DND-41 (cell line): ENCODE results near the gene KRTAP5-6.

Experiments
- ATAC-seq: fragments of 200-7000 bp; cut with Tn5 transposase; 3 replicates; pipeline ENCODE4 v1.9.1; 2021; ENCODE audit warnings: low read depth; ENCODE audit not compliant: insufficient read depth
- DNase-seq: peaks from one replicate; pipeline ENCODE4 v3.0.0-alpha.2; 2020
- H2AFZ ChIP-seq: 2 replicates; pipeline ENCODE4 v1.6.0; 2012; ENCODE audit warnings: low read depth, low read length
- H3K27ac ChIP-seq: 2 replicates; pipeline ENCODE4 v1.5.1; 2012; ENCODE audit warnings: low read length, inconsistent platforms
- H3K27me3 ChIP-seq: fragments of 200-600 bp; sonication (generic); 2 replicates; pipeline ENCODE4 v1.6.0; 2012; ENCODE audit warnings: low read length, mild to moderate bottlenecking, inconsistent platforms; ENCODE audit not compliant: insufficient read depth, poor library complexity
- H3K36me3 ChIP-seq: 2 replicates; pipeline ENCODE4 v1.5.1; 2012; ENCODE audit warnings: low read length, inconsistent platforms; ENCODE audit not compliant: insufficient read depth
- H3K4me1 ChIP-seq: 2 replicates; pipeline ENCODE4 v1.5.1; 2012; ENCODE audit warnings: mild to moderate bottlenecking, low read length; ENCODE audit not compliant: insufficient read depth
- H3K4me2 ChIP-seq: 2 replicates; pipeline ENCODE4 v1.6.0; 2012; ENCODE audit warnings: mild to moderate bottlenecking, moderate library complexity, low read length, inconsistent platforms; ENCODE audit not compliant: insufficient read depth
- H3K4me3 ChIP-seq, 2 experiments: fragments of 200-600 bp in 1 of 2; shearing (Covaris generic) in 1 of 2; 2 replicates each; pipeline ENCODE4 v1.5.1; 2012 to 2016; ENCODE audit warnings: inconsistent platforms in 2 of 2, low read length in 2 of 2, mild to moderate bottlenecking in 2 of 2, low read depth in 1 of 2, moderate library complexity in 1 of 2
- H3K79me2 ChIP-seq: 2 replicates; pipeline ENCODE4 v1.6.0; 2012; ENCODE audit warnings: low read length, inconsistent platforms; ENCODE audit not compliant: insufficient read depth
- H3K9ac ChIP-seq: 2 replicates; pipeline ENCODE4 v1.6.0; 2012; ENCODE audit warnings: low read depth, mild to moderate bottlenecking, inconsistent platforms, low read length, moderate library complexity
- H3K9me3 ChIP-seq: 2 replicates; pipeline ENCODE4 v1.5.1; 2012; ENCODE audit warnings: low read length, moderate library complexity, mild to moderate bottlenecking, inconsistent platforms; ENCODE audit not compliant: insufficient read depth, severe bottlenecking
- H4K20me1 ChIP-seq: 2 replicates; pipeline ENCODE4 v1.6.0; 2012; ENCODE audit warnings: low read length; ENCODE audit not compliant: insufficient read depth
- EZH2 ChIP-seq: IDR thresholded peaks from 3 replicates; pipeline ENCODE4 v1.6.1; 2012; ENCODE audit warnings: borderline replicate concordance, low read depth, mild to moderate bottlenecking, moderate library complexity, low read length, inconsistent platforms; ENCODE audit not compliant: severe bottlenecking
- TF ChIP-seq, protein P1 (sequence below): IDR thresholded peaks from 2 replicates; pipeline ENCODE4 v1.5.1; 2012; ENCODE audit warnings: borderline replicate concordance, low read length, moderate library complexity, mild to moderate bottlenecking; ENCODE audit not compliant: poor library complexity, severe bottlenecking; ENCODE audit errors: extremely low read depth

Gene KRTAP5-6

DNA sequence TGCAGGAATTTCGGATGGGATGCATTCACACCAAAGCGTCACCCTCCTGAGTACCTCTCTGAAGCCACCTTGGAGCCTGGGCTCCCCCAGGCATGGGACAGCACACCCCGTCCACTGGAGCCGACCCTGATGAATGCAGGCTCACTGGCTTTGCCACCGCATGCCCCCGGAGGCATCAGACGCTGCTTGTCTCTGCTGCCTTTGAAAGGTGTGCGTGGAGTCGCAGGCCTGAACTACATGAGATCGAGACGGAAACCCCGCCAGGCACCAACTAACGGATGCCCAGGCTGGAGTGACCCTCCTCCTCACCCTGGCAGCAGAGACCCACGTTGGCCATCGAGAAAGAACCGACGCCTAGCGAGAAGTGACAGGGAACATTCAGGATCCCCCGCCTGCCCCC, 45.0 kb upstream of the KRTAP5-6 start:
- H3K9me3 ChIP-seq, result no peaks in the 10 kb centered on the region
- no peak for DNase-seq
- no peaks in the 10 kb centered on the region for H3K79me2 ChIP-seq
- TF ChIP-seq, protein P1, sequence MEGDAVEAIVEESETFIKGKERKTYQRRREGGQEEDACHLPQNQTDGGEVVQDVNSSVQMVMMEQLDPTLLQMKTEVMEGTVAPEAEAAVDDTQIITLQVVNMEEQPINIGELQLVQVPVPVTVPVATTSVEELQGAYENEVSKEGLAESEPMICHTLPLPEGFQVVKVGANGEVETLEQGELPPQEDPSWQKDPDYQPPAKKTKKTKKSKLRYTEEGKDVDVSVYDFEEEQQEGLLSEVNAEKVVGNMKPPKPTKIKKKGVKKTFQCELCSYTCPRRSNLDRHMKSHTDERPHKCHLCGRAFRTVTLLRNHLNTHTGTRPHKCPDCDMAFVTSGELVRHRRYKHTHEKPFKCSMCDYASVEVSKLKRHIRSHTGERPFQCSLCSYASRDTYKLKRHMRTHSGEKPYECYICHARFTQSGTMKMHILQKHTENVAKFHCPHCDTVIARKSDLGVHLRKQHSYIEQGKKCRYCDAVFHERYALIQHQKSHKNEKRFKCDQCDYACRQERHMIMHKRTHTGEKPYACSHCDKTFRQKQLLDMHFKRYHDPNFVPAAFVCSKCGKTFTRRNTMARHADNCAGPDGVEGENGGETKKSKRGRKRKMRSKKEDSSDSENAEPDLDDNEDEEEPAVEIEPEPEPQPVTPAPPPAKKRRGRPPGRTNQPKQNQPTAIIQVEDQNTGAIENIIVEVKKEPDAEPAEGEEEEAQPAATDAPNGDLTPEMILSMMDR, result no peak
- TF ChIP-seq EZH2, result no peak
- no peak overlapping the region for H3K27ac ChIP-seq
- H3K4me2 ChIP-seq, result no peak overlapping the region
- H3K4me3 ChIP-seq, result no peak overlapping the region
- H2AFZ ChIP-seq, result no peak overlapping the region
- H3K27me3 ChIP-seq, result no peaks in the 10 kb centered on the region
- no peaks in the 10 kb centered on the region for H3K36me3 ChIP-seq
- H3K9ac ChIP-seq, result no peak overlapping the region
- no peak for ATAC-seq
- 0 out of 2 replicates have a peak, but pooled peaks cover 4% of the 10 kb centered on the region for H3K4me1 ChIP-seq
- 0 out of 2 replicates have a peak, but pooled peaks cover 7% of the 10 kb centered on the region for H4K20me1 ChIP-seq

DNA sequence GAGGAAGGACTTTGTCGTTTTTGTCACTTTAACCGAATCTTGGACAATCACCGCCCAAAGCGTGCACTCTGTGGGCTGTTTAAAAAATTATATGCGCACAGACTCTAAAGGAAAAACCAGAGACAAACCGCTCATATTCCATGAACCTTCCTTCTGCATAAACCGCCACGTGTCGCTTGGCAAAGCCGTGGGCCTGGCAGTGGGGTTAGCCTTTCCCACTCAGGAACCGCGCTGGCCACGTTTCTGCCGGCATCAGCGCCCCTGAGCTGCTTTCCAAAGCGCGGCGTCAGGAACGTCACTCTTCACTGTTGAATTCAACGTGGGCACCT, 44.6 kb upstream of the KRTAP5-6 start:
- TF ChIP-seq, protein P1, result no peak
- TF ChIP-seq EZH2, result no peak
- DNase-seq (no peak), ATAC-seq (peak; percentile 20; the same call in 1 of the 3 replicates)
- no peaks in the 10 kb centered on the region for H3K27me3 ChIP-seq
- no peak overlapping the region for H3K4me2 ChIP-seq
- no peak overlapping the region for H3K4me3 ChIP-seq
- no peak overlapping the region for H2AFZ ChIP-seq
- H3K79me2 ChIP-seq, result no peaks in the 10 kb centered on the region
- no peak overlapping the region for H3K27ac ChIP-seq
- 0 out of 2 replicates have a peak, but pooled peaks cover 4% of the 10 kb centered on the region for H3K4me1 ChIP-seq
- H3K9ac ChIP-seq, result no peak overlapping the region
- H3K9me3 ChIP-seq, result no peaks in the 10 kb centered on the region
- no peaks in the 10 kb centered on the region for H3K36me3 ChIP-seq
- H4K20me1 ChIP-seq, result 0 out of 2 replicates have a peak, but pooled peaks cover 7% of the 10 kb centered on the region

DNA sequence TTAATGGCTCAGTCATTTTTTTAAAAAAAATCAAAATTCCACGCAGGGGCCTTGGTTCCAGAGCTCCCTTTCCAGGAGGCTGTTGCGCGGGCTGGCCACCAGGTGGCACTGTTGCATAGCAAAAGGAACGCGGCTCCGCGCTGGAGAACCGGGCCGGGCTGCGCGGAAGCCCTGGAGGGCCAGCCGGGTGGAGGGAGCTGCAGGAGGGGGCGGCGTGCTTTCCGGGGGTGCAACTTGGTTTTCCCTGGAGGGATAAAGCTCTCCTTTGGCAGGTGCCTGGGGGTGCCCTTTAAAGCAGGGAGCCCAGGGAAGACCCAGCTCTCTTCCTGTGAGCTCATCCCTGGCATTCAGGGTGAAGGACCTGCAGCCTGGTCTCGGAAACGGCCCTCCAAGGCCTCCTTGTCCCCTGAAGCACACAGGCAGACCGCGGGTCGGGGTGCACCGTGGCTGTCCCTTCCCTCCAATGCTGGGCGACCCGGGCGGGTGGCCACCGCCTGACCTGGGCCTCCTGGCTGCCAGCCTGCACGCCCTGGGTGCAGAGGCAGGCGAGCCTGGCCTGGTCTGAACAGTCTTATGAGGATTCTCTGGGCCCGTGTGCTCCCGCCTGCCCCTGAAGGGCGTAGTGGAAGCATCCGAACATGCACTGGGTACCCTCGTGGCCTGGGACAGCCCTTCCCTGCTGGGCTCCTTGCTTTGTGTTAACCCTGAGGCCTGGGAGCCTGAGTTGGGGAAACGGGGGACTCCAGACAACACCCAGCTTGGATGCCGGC, 44.0 kb upstream of the KRTAP5-6 start:
- Histone ChIP-seq H3K27me3 (no peaks in the 10 kb centered on the region), H3K4me2 (no peak overlapping the region), H3K9ac (no peak overlapping the region), H3K4me3 (no peak overlapping the region), H3K9me3 (no peaks in the 10 kb centered on the region), H3K4me1 (0 out of 2 replicates have a peak, but pooled peaks cover 4% of the 10 kb centered on the region), H3K79me2 (no peaks in the 10 kb centered on the region), H3K27ac (no peak overlapping the region), H4K20me1 (0 out of 2 replicates have a peak, but pooled peaks cover 7% of the 10 kb centered on the region), H2AFZ (no peak overlapping the region), H3K36me3 (no peaks in the 10 kb centered on the region)
- DNase-seq (peak; percentile 75), ATAC-seq (peak; percentile 96)
- no peak for TF ChIP-seq EZH2
- TF ChIP-seq, protein P1, result peak; percentile 97
